HEK293 (cell line): ENCODE measurements around the gene DTNA.

ENCODE experiments used
- AEBP2 ChIP-seq: fragments of 450-650 bp; formaldehyde crosslinking; IDR thresholded peaks from 2 replicates; pipeline ENCODE4 v1.5.1; 2016; ENCODE audit warnings: missing biosample characterization, missing genetic modification characterization, borderline replicate concordance
- CTCF ChIP-seq: fragments of 450-650 bp; formaldehyde crosslinking; IDR thresholded peaks from 2 replicates; pipeline ENCODE4 v1.5.1; 2016; ENCODE audit warnings: missing biosample characterization, missing genetic modification characterization
- RBAK ChIP-seq: fragments of 450-650 bp; formaldehyde crosslinking; IDR thresholded peaks from 2 replicates; pipeline ENCODE4 v1.5.1; 2016; ENCODE audit warnings: missing biosample characterization, missing genetic modification characterization
- REST ChIP-seq: fragments of 450-650 bp; formaldehyde crosslinking; IDR thresholded peaks from 2 replicates; pipeline ENCODE4 v1.5.1; 2016; ENCODE audit warnings: missing biosample characterization, missing genetic modification characterization
- SALL2 ChIP-seq: fragments of 450-650 bp; formaldehyde crosslinking; IDR thresholded peaks from 2 replicates; pipeline ENCODE4 v1.5.0; 2017; ENCODE audit warnings: missing biosample characterization, mild to moderate bottlenecking, missing genetic modification characterization, borderline replicate concordance
- TCF7L2 ChIP-seq: IDR thresholded peaks from 2 replicates; pipeline ENCODE4 v1.6.1; 2011; ENCODE audit warnings: low read depth, mild to moderate bottlenecking, inconsistent platforms, low read length, moderate library complexity, borderline replicate concordance
- ZBTB1 ChIP-seq: fragments of 450-650 bp; formaldehyde crosslinking; IDR thresholded peaks from 2 replicates; pipeline ENCODE4 v1.5.1; 2016; ENCODE audit warnings: missing biosample characterization, missing genetic modification characterization
- ZNF174 ChIP-seq: fragments of 450-650 bp; formaldehyde crosslinking; IDR thresholded peaks from 2 replicates; pipeline ENCODE4 v1.5.0; 2017; ENCODE audit warnings: missing biosample characterization, mild to moderate bottlenecking, missing genetic modification characterization
- ZNF274 ChIP-seq, 2 experiments: fragments of 200-500 bp in 1 of 2; fragments of 450-650 bp in 1 of 2; sonication (Bioruptor generic) in 1 of 2; formaldehyde crosslinking in 1 of 2; IDR thresholded peaks; 2 replicates each; pipeline versions ENCODE4 v1.5.1 to v1.6.1; 2014 to 2016; ENCODE audit warnings: borderline replicate concordance in 1 of 2, inconsistent platforms in 1 of 2, low read length in 1 of 2, missing biosample characterization in 1 of 2, missing genetic modification characterization in 1 of 2
- ZNF391 ChIP-seq: fragments of 450-650 bp; formaldehyde crosslinking; IDR thresholded peaks from 2 replicates; pipeline ENCODE4 v1.5.1; 2016; ENCODE audit warnings: low read depth, missing biosample characterization, missing genetic modification characterization, borderline replicate concordance
- ZNF549 ChIP-seq: fragments of 450-650 bp; IDR thresholded peaks from 2 replicates; pipeline ENCODE4 v1.5.1; 2018; ENCODE audit warnings: missing biosample characterization, missing genetic modification characterization, mild to moderate bottlenecking, inconsistent platforms, moderate library complexity
- ZSCAN5A ChIP-seq: fragments of 450-650 bp; formaldehyde crosslinking; IDR thresholded peaks from 2 replicates; pipeline ENCODE4 v1.5.1; 2016; ENCODE audit warnings: missing biosample characterization, missing genetic modification characterization

- TF ChIP-seq CTCF (tag by site-specific recombination) (no peak), ZNF274 (IDR thresholded peaks at IDR 0.05; ENCODE audit: low read length) (no peak), ZNF274 (tag by site-specific recombination; IDR thresholded peaks at IDR 0.05; ENCODE audit: borderline replicate concordance) (no peak), SALL2 (tag by site-specific recombination) (no peak), ZNF391 (tag by site-specific recombination) (no peak), ZNF174 (tag by site-specific recombination) (no peak), REST (no peak), TCF7L2 (no peak), ZSCAN5A (no peak), ZBTB1 (tag by site-specific recombination) (no peak), AEBP2 (tag by site-specific recombination) (no peak), ZNF549 (no peak), RBAK (tag by site-specific recombination) (no peak)
Measured at GRCh38 chr18:34918856-34919255, 208.8 kb downstream of the DTNA start.
